NCI-H1694 (cell line): ENCODE results near the gene LRRC14B.
"Not testable (repeated sequence)": the region's sequence is repeated elsewhere in the genome, so short reads cannot be mapped to it uniquely, and the experiment has no call there.

ENCODE experiments used
- DNase-seq: peaks from one replicate; lab custom pipeline; 2025; lab: John Stamatoyannopoulos, UW

LRRC14B gene

GRCh38 chr5:160173-160510, 31.2 kb upstream of the LRRC14B start:
- DNase-seq: no peak

- DNase-seq: no peak
These were observed 30.1 kb upstream of the LRRC14B start for GRCh38 chr5:160921-161802.

GRCh38 chr5:161803-162110, 29.5 kb upstream of the LRRC14B start:
- no peak for DNase-seq

- DNase-seq: no peak
These were observed 29.1 kb upstream of the LRRC14B start for GRCh38 chr5:162190-162564.

- no peak for DNase-seq
These were observed 28.5 kb upstream of the LRRC14B start for GRCh38 chr5:162565-163337.

- DNase-seq: no peak
These were observed 28.0 kb upstream of the LRRC14B start for GRCh38 chr5:163338-163620.

- no peak for DNase-seq
These were observed 27.5 kb upstream of the LRRC14B start for GRCh38 chr5:163841-164240.

GRCh38 chr5:164244-164643, 27.1 kb upstream of the LRRC14B start:
- DNase-seq: no peak

- DNase-seq: not testable (repeated sequence)
These were observed 26.5 kb upstream of the LRRC14B start for GRCh38 chr5:164783-165182.

- no peak for DNase-seq
These were observed 24.6 kb upstream of the LRRC14B start for GRCh38 chr5:166441-167372.

GRCh38 chr5:167511-167910, 23.8 kb upstream of the LRRC14B start:
- DNase-seq: no peak

- no peak for DNase-seq
These were observed 23.2 kb upstream of the LRRC14B start for GRCh38 chr5:167982-168660.

GRCh38 chr5:169071-169727, 22.1 kb upstream of the LRRC14B start:
- DNase-seq: no peak

GRCh38 chr5:169728-170094, 21.6 kb upstream of the LRRC14B start:
- DNase-seq: no peak

- no peak for DNase-seq
These were observed 20.1 kb upstream of the LRRC14B start for GRCh38 chr5:170971-171800.

GRCh38 chr5:171801-172331, 19.4 kb upstream of the LRRC14B start:
- no peak for DNase-seq

GRCh38 chr5:172421-172820, 18.9 kb upstream of the LRRC14B start:
- no peak for DNase-seq

GRCh38 chr5:172841-173251, 18.4 kb upstream of the LRRC14B start:
- DNase-seq: no peak

GRCh38 chr5:173392-174290, 17.7 kb upstream of the LRRC14B start:
- no peak for DNase-seq

GRCh38 chr5:174291-174600, 17.0 kb upstream of the LRRC14B start:
- no peak for DNase-seq
